HUDEP-2 (cell line): ENCODE measurements around the gene ZNF516.
"Not testable (repeated sequence)": the region's sequence is repeated elsewhere in the genome, so short reads cannot be mapped to it uniquely, and the experiment has no call there.

ENCODE experiments used
- DNase-seq, 76 experiments: peaks; one replicate each; lab custom pipeline; 2025; ENCODE audit not compliant: unreplicated experiment in 76 of 76; lab: John Stamatoyannopoulos, UW

ZNF516 gene

DNA sequence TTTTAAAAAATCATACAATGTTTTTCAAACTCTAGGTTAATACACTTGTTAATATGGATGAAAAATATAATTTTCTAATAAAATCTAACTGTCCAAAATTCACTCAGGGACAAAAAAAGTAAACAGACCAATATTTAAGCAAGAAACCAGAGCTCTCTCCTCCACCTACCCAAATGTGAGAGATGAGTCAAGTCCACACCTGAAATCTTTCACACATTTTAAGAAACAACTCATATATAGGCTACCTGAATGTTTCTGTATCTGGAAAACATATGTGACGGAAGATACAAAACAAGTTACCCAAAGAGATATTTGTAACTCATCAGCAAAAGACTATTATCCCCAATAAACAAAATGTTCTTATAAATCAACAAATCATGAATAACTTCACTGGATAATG lies 20.2 kb downstream of the ZNF516 start:
- DNase-seq, result no peak

GRCh38 chr18:76473521-76473920 lies 21.5 kb downstream of the ZNF516 start:
- DNase-seq, result not testable (repeated sequence)

DNA sequence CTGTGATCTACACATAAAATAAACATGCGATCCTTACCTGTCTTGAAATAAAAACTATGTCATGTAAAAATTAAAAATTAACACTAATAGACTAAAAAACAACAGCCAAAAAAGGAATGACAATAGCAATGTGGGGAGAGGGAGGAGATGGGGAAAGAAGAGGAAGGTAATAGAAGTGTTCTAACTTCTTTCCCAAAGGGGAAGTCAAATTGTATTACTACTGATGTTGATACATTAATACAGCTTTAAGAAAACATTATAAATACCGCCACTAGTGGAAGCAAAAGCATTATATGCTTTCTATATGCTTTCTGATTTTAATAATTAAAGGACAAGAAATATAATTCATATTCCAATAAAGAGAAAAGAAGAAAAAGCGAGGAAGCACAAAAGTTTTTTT lies 22.2 kb downstream of the ZNF516 start:
- no peak for DNase-seq

GRCh38 chr18:76471593-76471992 lies 23.4 kb downstream of the ZNF516 start:
- no peak for DNase-seq

GRCh38 chr18:76468345-76469304 lies 26.4 kb downstream of the ZNF516 start:
- DNase-seq, result no peak

DNA sequence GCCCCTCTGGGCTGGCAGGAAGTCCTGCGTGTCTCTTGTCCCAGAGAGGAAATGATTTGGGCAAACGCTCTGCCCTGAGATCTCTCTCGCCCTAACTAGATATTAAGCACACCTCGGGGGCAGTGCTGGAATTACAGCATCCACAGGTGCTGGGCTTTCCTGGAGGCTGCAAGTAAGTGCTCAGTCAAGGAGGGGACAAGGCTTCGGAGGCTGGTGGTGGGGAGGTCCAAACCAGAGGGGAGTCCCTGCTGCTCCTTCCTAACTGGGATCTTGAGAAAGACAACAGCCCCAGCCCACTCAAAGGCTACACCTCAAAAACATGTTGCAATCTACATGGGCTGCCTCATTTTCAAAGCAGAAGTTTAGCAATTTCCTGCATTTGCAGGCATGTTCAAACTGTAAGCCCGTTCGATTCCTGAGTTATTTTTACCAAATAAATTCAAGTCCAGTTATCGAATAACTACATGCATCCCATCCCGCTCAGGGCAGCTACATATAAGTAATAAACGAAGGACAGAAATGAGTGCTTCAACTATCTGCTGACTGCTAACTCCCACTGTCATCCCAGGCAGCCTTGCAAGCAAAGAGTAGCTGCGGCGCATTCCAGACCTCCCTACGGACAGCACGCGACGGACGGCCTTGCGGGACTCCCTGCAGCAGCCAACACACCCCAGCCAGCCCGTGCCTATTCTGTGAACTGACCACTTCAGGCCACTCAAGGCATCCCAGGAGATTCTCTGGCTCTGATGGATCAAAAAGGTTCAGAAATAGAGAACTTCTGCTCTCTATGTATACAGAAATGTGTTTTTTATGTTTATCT lies 27.5 kb downstream of the ZNF516 start:
- DNase-seq, result no peak

- DNase-seq, result no peak
Measured at GRCh38 chr18:76466410-76466991, 28.5 kb downstream of the ZNF516 start.

DNA sequence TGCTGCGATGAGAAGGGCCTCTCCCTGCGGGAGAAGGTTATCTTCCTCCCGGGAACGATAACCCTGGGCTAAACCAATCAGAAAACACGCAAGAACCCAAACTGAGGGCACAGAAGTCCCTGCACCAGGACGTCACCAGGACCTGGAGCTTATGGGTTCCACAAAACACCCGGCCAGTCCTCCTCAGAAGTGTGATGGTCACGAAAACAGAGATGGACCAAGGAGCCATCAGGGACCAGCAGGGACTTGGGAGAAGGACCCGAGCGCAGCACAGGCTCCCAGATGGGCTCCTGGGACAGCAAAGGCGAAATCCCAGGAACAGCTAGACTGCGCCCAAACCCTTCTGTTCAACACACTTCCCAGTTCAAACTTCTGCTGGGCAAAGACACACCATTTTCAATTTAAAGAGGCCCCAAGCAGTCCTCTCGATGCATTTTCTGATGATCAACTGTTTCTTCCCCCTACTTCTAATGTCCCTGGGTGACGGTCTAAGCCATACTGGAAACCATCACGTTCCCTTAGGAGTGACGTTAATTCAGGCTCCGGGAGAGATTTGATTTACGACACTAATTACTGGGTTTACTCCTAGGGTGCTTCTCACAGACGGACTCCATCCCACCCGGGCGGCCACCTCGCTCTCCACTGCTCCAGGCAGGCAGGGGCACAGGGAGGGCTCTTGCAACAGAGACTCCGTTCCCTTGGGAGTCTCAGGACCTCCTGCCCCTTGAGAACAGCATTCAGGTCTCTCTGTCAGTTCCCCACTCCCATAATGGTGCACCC lies 29.2 kb downstream of the ZNF516 start:
- no peak for DNase-seq

GRCh38 chr18:76464281-76465259 lies 30.5 kb downstream of the ZNF516 start:
- DNase-seq, result no peak

DNA sequence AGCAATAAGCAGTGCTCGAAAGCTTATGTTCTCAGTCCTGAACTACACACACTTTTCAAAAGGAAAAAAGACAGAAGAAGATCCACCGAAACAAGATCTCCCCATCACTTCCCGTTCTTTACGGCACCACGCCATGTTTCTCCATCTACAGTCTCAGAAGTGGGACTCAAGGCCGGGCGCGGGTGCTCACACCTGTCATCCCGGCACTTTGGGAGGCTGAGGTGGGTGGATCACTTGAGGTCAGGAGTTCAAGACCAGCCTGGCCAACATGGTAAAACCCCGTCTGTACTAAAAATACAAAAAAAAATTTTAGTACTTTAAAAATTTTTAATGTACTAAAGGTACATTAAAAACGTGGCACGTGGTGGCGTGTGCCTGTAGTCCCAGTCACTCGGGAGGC lies 31.2 kb downstream of the ZNF516 start:
- no peak for DNase-seq

GRCh38 chr18:76463358-76463757 lies 31.7 kb downstream of the ZNF516 start:
- DNase-seq, result no peak

DNA sequence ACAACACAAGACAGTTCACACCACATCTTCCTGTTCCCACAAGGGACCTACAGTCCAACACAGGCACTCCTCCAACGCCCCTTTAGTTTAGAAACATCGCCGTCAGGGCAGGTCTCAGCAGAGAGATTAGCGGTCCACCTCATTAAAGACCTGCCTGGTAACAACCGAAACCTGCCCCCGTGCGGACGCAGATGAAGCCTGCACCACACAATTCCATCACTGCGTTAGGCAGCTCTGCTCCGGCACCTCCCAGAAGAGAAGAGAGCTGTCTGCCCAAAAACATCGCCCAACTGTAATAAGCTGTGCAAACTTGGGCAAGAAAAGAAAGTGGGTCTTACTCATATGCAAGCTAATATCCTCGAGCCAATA lies 32.7 kb downstream of the ZNF516 start:
- no peak for DNase-seq

DNA sequence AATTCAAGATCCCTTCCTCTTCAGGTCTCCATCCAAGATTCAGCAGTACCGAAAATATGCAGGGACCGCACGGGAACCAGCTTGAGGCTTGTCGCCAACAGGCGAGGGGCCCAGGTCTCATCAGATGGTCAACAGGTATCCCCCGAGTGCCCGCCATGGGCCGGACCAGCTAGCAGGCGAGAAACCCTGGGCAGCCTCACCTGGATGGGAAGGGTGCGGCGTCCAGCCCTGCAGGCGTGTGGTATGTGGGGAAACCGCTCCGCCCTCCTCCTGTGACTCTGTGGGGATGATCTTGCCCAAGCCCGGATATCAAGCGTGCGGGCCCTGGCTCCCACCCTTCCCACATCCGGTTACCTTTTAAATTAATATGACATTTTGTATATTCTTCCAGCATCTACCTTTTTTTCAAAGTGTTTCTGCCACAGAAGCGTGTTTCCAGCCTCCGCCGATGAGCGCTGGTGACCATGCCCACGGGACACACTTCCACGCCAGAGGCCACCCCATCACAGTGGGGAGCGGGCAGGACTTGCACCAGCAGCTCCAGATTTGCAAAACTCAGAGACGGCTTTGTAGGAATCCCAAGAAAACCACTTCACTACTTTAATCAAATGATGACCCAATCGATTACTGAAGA lies 33.2 kb downstream of the ZNF516 start:
- DNase-seq, result no peak

- DNase-seq, result no peak
Measured at GRCh38 chr18:76461148-76461547, 33.9 kb downstream of the ZNF516 start.

GRCh38 chr18:76460482-76460881 lies 34.6 kb downstream of the ZNF516 start:
- no peak for DNase-seq

DNA sequence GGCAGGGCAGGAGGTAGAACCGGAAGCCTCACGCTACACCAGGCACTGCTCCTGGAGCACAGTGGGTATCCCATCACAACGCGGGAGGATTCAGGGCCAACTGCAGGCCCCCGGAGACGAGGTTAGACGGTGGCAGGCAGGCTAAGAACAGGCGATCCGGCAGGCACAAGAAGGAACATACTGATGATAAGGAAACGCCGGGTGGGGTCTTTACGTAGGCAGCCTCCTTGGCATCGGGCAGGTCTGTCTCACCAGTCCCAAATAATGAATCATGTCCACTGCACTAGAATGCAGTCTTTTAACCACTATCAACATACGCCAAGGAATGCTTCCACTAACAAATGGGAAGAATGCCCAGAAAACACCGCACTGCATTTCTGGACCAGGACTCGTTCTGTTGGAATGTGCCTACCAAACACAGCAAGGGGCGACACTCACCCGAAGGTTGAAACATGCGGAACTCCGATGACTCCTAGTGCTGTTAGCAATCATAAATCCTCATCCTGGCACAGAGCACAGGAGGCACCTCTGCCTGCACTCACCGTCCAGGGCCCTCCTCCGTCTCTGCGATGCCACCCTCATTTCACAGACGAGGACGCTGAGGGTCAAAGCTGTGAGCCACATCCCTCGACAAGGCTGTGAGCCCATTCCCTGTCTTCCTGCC lies 35.2 kb downstream of the ZNF516 start:
- no peak for DNase-seq

DNA sequence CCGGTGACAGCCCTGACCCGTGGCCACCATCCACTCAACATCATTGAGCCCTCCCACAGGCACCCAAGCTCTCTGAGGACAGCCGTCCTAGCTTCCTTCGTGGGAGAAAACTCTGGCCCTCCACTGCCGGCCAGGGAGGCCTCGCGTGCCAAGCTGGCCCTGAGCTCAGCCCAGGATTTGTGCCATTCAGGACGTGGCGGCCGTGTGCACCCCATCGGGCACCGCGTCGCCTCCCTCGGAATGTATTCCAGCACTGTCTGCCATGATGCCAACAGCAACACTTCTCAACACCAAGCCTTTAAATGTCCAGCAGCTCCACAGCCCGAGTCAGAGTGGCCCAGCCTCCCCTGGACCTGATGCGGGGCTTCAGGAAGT lies 35.7 kb downstream of the ZNF516 start:
- no peak for DNase-seq

GRCh38 chr18:76458522-76459311 lies 36.3 kb downstream of the ZNF516 start:
- no peak for DNase-seq
